Omental fat pad (tissue), 4 donors: ENCODE measurements around the gene RAB34. TPM values are rescaled to one million over a fixed set of nuclear protein-coding genes. Genes with fewer than 3 reads are reported as not detected.
A peak's percentile ranks its signal among the peaks of the same experiment; 100 is the strongest.

Experiments used
- ATAC-seq: fragments of 150-250 bp; one replicate; pipeline ENCODE4 v1.9.1; 2016; ENCODE audit warnings: mild to moderate bottlenecking, moderate library complexity; ENCODE audit not compliant: low FRiP score
- DNase-seq: peaks from one replicate; pipeline ENCODE4 v3.0.0-alpha.2; 2019; ENCODE audit warnings: low spot score
- CTCF ChIP-seq, 3 donors: fragments of 450-650 bp; IDR thresholded peaks; one replicate each; pipeline ENCODE4 v1.5.1; 2016 to 2017; ENCODE audit warnings: antibody characterized with exemption in 3 of 3, mild to moderate bottlenecking in 3 of 3, moderate library complexity in 2 of 3
- total RNA-seq, 4 donors: library from RNA; depleted of rRNA; stranded (reverse); fragments of >200 nt; gene quantifications; one replicate each; pipeline ENCODE4 v1.1.0, GENCODE V29; 2016

The RAB34 gene
- total RNA-seq, result 100 to 1,000 TPM in 2 of 4 donors, 10 to 100 TPM in 2; 90.4 to 112 (median 101) TPM

GRCh38 chr17:28717578-28718332 is at the start of gene RAB34:
Gene RAB34 (minus strand): TSS chr17:28717868. CDS start chr17:28717266, 602 bp downstream.
- DNase-seq (no peak), ATAC-seq (peak; percentile 69)
- TF ChIP-seq CTCF (IDR thresholded peaks at IDR 0.05), result no peak

- no peak for ATAC-seq
- no peak for TF ChIP-seq CTCF (IDR thresholded peaks at IDR 0.05)
- DNase-seq, result no peak
Observed at GRCh38 chr17:28765038-28765437, 47.4 kb upstream of the RAB34 start.

GRCh38 chr17:28763804-28764266 is 46.2 kb upstream of the RAB34 start:
- TF ChIP-seq CTCF (IDR thresholded peaks at IDR 0.05), result peak in 1 of 3 donors; percentile 75
- peak; percentile 39 for ATAC-seq
- DNase-seq, result peak; percentile 96

- peak; percentile 30 for ATAC-seq
- DNase-seq, result no peak
- no peak for TF ChIP-seq CTCF (IDR thresholded peaks at IDR 0.05)
Observed at GRCh38 chr17:28763137-28763799, 45.6 kb upstream of the RAB34 start.

- no peak for TF ChIP-seq CTCF (IDR thresholded peaks at IDR 0.05)
Observed at GRCh38 chr17:28760601-28761562, 43.2 kb upstream of the RAB34 start.

DNA sequence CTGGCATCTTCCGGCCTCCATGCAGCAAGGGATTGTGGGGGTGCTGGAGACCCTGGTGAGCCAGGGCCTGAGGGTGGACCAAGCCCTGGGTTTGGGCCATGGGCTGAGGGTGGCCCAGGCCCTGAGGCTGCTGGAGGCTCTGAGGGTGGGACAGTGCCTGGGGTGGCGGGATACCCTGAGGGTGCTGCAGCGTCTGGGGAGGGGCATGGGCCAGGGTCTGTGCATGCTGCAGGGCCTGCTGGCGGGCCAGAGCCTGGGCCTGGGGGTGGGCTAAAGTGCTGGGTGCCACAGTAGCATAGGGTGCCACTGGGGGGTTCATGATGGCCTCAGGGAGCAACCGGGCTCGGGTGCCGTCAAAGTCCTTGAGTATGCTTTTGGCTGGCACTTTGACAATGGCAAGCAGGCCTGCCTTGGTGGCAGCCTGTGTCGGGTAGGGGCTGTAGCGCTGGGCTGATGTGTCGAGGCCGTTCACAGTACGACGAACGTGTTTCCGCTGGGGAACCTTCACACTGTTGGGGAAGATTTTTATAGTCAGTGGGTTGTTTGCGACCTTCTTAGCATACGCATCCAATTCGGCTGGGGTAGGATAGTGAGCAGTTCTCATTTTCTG is 41.7 kb upstream of the RAB34 start:
- ATAC-seq (peak; percentile 10), DNase-seq (no peak)
- no peak for TF ChIP-seq CTCF (IDR thresholded peaks at IDR 0.05)

More at GRCh38 chr17:28760601-28761562, 43.2 kb upstream of the RAB34 start:
- DNase-seq (no peak), ATAC-seq (no peak)
